Activated CD4-positive, CD25-positive, alpha-beta regulatory T cell treated with anti-CD3 and anti-CD28 coated beads, Interleukin-2, amount 50 U/mL, for 16 hours (primary cell): Measurements from ENCODE around the gene DGCR2.
"Not testable (repeated sequence)": the region's sequence is repeated elsewhere in the genome, so short reads cannot be mapped to it uniquely, and the experiment has no call there.

Source experiments
- DNase-seq: peaks from one replicate; pipeline ENCODE4 v3.0.0-alpha.2; 2020; ENCODE audit warnings: low read depth, low spot score

The DGCR2 gene

DNA sequence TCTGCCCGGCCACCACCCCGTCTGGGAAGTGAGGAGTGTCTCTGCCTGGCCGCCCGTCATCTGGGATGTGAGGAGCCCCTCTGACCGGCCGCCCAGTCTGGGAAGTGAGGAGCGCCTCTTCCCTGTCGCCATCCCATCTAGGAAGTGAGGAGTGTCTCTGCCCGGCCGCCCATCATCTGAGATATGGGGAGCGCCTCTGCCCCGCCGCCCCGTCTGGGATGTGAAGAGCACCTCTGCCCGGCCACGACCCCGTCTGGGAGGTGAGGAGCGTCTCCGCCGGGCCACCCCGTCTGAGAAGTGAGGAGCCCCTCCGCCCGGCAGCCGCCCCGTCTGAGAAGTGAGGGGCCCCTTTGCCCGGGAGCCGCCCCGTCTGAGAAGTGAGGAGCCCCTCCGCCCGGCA lies 38.1 kb downstream of the DGCR2 start:
- DNase-seq: not testable (repeated sequence)

DNA sequence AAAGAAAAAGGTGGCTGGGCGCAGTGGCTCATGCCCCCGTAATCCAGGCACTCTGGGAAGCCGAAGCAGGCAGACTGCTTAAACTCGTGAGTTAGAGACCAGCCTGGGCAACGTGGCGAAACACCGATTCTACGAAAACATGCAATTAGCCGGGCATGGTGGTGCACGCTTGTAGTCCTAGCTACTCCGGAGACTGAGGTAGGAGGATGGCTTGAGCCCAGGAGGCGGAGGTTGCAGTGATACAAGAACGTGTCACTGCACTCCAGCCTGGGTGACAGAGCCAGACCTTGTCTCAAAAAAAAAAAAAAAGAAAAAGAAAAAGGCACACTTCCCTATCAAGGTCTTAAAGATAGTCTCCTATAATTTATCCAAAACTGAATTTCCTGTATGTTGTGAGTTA lies 39.4 kb downstream of the DGCR2 start:
- DNase-seq: no peak

- no peak for DNase-seq
Measured at GRCh38 chr22:19082101-19082500, 40.1 kb downstream of the DGCR2 start.

DNA sequence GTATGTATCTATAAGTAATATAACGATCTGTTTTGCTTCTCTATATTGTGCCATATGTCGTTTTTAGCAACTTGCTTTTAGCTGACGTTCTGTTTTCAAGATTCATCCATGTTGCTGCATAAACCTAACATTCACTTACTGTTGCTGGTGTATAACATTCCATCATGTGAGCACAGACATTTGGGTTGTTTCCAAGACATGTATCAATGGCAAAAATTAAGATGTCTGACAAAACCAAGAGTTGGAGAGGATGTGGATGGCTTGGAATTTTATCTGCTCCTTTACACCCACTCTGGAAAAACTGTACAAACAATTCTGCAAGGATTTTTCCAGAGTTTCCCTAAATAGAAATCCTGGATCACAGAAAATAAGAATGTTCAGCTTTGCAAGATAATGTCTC lies 40.9 kb downstream of the DGCR2 start:
- no peak for DNase-seq

- DNase-seq: no peak
Measured at GRCh38 chr22:19080853-19081252, 41.4 kb downstream of the DGCR2 start.

- DNase-seq: no peak
Measured at GRCh38 chr22:19079691-19080090, 42.5 kb downstream of the DGCR2 start.

GRCh38 chr22:19075404-19075803 lies 46.8 kb downstream of the DGCR2 start:
- no peak for DNase-seq

- not testable (repeated sequence) for DNase-seq
Measured at GRCh38 chr22:19072853-19073252, 49.4 kb downstream of the DGCR2 start.

- no peak for DNase-seq
Measured at GRCh38 chr22:19070397-19071169, 51.6 kb downstream of the DGCR2 start.

GRCh38 chr22:19069451-19069850 lies 52.8 kb downstream of the DGCR2 start:
- DNase-seq: no peak

- no peak for DNase-seq
Measured at GRCh38 chr22:19068784-19069271, 53.4 kb downstream of the DGCR2 start.

- no peak for DNase-seq
Measured at GRCh38 chr22:19067696-19068348, 54.4 kb downstream of the DGCR2 start.

DNA sequence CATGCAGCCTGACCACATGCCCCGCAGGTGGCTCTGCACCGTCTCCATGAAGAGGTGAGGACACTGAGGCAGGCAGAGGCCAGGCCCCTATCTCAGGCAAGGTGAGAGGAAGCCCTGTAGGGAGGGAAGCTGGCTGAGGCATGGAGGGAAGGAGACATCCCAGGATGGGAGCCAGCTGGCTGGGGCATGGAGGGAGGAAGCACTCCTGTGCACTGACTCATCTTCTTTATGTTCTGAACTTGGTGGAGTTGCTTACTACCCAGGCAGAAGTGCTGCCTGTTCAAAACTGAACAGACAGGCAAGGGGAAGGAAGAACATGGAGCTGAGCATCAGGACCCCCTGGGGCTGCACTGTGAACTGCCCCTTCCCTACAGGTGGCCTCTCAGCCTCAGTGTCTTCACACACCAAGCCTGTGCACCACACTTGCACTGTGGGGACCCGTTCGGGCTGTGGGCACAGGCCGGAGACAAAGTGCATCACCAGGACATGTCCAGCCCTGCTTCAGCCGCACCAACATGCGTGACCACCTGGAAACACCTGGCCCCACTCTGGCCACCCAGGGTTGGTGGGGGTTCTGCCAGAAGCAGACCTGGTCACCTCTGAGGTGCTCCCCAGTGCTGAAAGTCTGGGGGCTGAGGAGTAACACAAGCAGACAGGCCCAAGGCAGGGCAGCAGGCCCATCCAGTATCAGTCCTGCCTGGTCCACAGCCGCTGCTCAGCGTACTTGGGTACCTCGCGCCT lies 55.5 kb downstream of the DGCR2 start:
- no peak for DNase-seq

DNA sequence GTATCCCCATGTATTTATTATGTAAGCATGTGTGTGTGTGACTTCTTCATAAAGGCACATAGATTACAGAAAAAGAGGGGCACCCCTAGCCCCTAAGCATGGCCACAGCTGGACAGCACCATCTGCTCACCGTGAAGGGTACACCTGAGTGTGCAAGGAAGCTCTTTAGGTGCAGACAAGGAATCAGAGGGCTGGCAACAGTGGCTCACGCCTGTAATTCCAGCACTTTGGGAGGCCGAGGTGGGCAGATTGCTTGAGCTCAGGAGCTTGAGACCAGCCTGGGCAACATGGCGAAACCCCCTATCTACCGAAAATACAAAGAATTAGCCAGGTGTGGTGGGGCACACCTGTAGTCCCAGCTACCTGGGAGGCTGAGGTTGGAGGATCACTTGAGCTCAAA lies 56.3 kb downstream of the DGCR2 start:
- no peak for DNase-seq

GRCh38 chr22:19065298-19065859 lies 56.8 kb downstream of the DGCR2 start:
- no peak for DNase-seq

GRCh38 chr22:19064354-19065054 lies 57.7 kb downstream of the DGCR2 start:
- DNase-seq: no peak

DNA sequence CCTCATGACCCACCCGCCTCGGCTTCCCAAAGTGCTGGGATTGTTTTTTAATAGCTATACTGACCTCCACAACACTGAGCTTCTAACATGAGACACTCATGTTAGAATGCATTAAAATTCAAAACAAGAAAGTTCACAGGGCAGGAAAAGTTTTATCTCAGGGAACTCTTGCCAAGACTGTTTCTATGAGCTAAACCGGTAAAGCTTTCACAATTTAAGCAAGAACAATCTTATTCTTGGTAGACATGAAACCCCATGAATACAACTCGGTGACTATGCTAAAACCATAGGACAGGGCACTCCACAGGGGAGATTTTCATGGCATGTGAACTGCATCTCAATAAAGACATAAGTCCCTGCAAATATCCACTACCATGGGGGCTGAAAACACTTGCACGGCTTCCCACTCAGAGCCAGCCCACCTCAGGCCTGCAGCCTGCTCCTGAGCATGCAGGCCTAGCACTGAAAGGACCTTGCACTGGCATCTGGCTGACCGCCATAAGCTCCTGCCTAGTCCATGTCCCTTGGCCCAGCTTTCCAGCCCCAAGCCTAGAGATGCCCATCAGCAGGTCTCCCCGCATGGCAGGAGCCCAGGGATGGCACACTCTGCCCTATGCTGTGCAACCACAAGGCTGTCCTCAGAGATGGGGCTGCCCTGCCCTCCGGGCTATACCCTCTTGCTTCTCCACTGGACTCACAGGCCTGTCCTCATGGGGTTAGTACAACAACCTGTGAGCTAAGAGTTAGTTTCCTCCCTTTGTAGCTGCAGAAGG lies 58.4 kb downstream of the DGCR2 start:
- DNase-seq: no peak

- no peak for DNase-seq
Measured at GRCh38 chr22:19062943-19063308, 59.3 kb downstream of the DGCR2 start.

- DNase-seq: no peak
Measured at GRCh38 chr22:19062139-19062942, 59.9 kb downstream of the DGCR2 start.
